NT2/D1 (cell line): ENCODE results near the gene DOCK9.

Experiments
- YY1 ChIP-seq: IDR thresholded peaks from 2 replicates; pipeline ENCODE4 v1.6.1; 2011; ENCODE audit not compliant: insufficient read length, insufficient read depth
- ZNF274 ChIP-seq: IDR thresholded peaks from 2 replicates; pipeline ENCODE4 v1.6.1; 2011; ENCODE audit warnings: mild to moderate bottlenecking, low read depth, low read length

DNA sequence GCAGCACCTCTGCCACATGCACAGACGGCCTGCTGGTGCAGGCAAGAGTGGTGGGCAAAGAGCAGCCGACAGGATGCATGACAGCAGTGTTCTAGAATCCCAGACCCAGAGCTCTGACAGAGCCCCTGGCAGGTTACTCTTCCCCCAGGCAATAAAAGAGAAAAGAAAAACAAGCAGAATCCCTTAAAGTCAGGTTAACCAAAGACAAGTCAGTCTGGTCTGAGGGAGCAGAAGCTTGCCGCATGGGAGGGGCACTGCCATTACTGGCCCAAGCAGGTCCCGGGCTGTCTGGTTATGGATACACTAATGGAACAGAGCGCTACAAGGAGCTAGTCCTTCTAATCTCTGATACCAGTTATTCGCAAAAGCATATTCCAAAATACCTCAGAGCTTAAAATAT, 36.1 kb upstream of the DOCK9 start:
- no peak for TF ChIP-seq ZNF274
- TF ChIP-seq YY1, result no peak
